GM19043 (cell line): ENCODE results near the gene ADGRG6.
"Not testable (repeated sequence)": the region's sequence is repeated elsewhere in the genome, so short reads cannot be mapped to it uniquely, and the experiment has no call there.

Experiments used
- ATAC-seq: cut with Tn5 transposase; IDR thresholded peaks from one replicate; pipeline ENCODE4 v1.9.1; 2021; ENCODE audit warnings: low read depth; ENCODE audit not compliant: unreplicated experiment

Gene ADGRG6

DNA sequence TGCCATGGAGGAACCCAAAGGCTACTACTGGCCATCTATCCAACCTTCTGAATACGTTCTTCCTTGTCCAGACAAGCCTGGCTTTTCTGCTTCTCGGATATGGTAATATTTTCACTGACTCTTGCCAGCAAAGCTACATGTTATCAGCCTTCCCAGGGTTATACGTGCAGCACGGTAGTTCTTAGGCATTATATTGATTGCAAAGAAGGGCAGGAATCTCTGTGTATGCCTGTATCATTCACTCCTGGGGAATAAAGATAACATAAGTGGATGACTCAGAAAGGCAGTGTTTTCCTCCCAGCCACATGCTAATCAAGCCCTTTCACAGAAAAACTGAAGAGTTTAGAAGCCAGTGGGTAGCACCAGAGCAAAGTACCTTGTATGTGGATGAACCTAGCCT lies 98.7 kb downstream of the ADGRG6 start:
- ATAC-seq, result no peak

DNA sequence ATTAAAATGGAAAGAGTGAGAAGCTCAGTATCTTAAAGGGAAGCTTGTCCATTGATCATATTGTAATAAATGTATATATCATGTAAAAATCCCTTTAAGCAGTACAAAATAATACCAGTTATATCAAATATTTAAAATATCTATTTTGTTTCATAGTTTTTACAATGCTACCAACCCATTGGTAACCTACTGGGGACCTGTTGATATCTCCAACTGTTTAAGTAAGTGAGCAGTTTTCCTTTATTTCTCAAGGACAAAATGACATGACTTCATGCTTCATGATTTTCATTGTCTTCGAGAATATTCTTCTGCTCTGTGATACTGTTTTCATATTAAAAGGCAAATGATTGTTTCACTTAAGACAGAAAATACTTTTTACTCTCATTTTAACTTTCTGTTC lies 100.0 kb downstream of the ADGRG6 start:
- no peak for ATAC-seq

DNA sequence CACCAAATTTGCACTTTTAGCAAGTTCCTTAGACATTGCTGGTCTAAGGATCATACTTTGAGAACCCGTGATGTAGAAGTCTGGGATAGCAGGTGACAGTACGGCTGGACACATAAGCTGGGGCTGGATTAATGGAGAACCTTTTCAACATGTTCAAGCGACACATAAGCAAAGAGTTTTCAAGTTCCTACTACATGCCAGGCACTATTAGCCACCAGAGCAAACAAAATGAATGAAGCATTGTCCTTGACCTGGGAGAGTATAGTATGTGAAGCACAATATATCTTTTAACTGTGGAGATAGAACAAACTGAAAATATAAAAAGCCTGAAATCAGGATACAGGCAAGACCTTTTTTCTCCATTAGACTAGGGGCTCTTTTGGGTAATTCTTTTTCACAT lies 102.9 kb downstream of the ADGRG6 start:
- ATAC-seq, result no peak

DNA sequence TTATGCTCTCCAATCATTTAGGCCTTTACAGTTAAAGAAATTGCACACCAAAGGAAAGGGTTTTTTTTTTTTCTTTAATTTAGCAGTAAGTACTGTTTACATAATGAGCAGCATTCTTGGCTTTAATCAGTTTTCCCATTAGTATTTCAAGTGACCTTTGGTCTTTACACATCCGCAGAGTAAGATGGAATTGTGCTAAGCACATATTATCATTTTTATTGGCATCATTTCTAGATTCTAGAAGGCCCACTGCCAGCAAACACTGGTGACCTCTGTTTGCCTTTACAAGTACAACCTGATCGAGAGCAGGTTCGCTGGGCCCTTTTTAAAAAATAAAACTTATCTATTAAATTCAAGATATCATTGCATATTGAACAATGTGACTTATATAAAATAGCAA lies 104.3 kb downstream of the ADGRG6 start:
- no peak for ATAC-seq

DNA sequence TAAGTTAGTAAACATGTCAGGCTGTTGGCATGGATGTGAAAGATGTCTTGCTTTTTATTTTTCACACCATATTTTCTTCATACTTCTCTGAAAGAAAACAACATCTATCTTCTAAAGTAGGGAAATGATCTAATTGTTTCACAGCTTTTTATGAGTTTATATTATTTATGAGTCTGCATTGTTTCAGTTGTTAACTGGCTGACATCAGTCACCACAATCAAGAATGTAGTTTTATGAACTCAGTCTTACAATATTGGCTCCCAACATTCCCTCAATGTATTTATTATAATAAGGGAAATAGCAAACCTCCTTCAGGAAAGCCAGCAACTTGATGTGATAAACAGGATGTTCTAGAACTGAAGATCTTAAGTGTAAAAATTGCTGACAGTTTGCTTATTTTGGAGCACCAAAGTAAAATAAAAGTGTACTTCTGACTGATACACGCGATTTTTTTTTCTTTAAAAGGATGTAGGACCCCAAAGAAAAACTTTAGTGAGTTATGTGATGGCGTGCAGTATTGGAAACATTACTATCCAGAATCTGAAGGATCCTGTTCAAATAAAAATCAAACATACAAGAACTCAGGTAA lies 106.0 kb downstream of the ADGRG6 start:
- no peak for ATAC-seq

DNA sequence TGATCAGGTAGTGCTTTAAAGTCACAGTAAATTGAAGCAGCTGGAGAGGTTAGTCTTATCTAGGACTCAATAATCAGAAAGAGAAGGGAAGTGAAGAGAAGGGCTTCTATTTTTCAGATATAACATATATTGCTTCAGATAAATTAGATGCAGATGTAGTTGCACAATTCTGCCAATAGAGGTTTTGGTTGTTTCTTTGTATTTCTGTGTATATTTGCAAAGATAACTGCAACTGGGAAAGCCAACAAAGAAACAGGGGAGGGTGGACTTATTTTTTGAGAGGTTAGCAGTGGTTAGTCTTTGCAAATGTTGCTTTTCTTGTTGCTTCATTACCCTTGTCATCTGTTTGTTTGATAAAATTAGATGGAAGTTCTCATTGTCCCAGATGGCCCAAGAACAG lies 106.6 kb downstream of the ADGRG6 start:
- ATAC-seq, result no peak

DNA sequence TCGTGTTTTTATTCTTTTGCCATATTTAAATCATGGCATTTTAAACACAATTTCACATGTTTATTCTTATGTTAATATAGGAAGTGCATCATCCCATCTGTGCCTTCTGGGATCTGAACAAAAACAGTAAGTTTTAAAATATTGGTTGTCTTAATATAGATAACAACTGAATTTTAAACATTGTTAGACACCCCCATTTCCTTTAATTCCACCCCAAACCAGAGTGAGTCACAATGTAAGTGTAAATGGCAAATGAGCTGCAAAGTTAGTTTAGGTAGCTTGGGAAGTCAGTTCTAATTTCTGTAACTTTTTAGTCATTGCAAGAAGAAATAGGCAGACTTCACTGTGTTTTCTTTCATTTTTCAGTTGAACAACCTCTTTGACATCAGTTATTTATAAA lies 108.0 kb downstream of the ADGRG6 start:
- no peak for ATAC-seq

DNA sequence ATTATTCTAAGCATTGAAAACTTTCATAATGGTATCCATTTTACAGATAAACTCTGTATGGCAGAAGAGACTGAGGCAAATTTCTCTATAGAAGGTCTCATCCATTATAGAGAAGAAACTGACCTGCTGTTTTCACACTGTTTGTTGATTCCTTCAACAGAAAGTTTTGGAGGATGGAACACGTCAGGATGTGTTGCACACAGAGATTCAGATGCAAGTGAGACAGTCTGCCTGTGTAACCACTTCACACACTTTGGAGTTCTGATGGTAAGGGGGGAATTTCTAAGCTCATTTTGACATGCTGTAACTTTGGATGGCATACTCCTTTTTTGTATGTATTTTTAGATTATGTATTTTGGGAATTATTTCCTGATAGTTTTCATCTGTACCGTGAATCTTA lies 109.3 kb downstream of the ADGRG6 start:
- no peak for ATAC-seq

DNA sequence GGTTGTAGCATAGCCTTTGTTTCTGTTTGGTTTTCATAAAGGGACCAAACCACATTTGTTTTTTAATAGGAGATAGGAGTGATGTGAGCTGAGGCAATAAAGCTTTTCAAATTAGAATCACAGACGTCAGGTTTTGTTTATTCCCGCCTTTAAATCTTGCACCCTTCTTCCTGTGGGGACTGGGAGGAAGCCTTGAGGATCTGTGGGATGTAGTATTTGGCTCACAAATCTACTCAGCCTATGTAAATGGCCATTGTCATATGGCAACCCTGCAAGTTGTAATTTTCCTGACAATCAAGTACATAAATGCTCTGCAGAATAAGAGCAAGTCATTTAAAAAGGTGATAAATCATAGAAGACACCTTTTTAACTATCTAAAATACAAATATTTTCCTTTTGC lies 110.4 kb downstream of the ADGRG6 start:
- ATAC-seq, result no peak

DNA sequence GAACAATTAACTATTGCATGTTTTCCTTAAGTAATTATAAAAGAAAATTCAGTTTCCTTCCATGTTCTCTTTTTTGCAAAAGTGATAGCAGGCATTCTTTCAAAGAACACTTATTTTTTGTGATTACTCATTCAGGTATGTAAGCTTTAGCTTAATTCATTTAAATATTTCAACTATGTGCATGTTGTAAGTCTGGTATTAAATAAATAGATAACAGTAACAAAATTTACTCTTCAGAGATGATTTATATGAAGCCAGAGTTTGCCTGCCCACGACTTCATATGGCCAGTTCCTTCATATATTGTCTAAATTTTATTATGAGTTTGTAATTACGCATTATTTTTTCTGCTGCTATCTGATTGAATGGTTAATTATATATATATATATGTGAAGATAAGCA lies 110.9 kb downstream of the ADGRG6 start:
- no peak for ATAC-seq

DNA sequence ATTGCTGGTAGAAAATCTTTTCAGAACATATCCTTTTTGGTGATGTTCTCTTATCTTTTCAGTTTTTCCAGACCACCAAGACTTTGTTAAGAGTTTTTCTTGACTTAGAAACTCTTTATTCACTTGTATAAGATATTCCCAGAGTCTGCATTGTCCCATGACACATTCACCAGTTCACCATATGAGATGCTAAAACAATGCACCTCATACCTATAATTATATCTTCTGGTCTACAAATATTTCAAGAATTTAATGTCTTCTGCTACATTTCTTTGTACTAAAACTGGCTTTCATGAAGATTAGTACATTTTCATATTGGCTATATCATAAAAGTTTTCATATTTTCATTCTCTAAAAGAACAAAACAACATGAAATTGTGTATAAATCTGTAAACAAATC lies 111.3 kb downstream of the ADGRG6 start:
- ATAC-seq, result no peak

DNA sequence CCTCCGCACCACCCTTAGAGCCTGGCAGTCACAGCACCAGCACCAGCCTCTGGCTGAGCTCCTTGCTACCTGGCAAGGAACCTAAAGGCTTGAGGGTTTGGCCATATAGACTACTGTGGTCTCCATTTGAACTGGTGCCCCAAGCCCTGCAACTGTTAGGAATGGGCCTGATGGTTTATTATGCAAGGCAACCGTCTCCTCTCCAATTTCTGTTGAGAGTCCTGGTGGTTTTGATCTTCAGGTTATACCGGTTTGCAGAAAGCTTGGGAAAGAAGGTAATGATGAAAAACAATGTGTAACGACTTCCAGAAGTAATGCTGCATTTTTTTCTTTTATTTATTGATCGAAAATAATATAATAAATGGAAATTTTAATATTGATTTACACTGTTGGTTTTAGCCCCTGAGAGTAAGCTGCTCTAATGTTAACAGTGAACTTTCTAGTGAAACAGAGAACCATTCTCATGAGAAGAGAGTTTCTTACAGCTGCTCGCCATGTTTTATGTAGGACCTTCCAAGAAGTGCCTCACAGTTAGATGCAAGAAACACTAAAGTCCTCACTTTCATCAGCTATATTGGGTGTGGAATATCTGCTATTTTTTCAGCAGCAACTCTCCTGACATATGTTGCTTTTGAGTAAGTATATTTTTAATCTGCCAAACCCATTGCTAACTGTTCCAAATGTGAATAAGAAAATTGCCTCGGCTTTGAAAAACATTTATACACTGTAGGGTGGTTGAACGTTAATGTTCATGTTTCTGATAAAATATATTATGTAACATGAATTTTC lies 112.8 kb downstream of the ADGRG6 start:
- no peak for ATAC-seq

DNA sequence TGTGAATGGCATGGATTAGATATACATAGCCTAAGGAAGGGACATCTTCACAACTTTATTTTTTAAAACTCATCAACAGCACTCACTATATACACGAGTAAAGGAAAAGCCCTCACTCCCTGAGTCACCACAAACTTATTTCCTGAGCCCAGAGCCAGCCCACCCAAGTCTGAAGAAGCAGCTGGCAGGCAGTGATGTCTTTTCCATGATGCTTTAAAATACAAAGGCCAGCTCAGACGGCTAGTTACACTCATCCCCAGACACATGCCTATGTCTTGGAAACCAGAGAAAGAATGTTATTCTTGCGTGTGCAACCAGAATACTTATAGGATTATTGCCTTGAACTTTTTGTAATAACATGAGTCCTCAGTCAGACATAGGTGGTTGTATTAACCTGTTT lies 114.4 kb downstream of the ADGRG6 start:
- ATAC-seq, result no peak

DNA sequence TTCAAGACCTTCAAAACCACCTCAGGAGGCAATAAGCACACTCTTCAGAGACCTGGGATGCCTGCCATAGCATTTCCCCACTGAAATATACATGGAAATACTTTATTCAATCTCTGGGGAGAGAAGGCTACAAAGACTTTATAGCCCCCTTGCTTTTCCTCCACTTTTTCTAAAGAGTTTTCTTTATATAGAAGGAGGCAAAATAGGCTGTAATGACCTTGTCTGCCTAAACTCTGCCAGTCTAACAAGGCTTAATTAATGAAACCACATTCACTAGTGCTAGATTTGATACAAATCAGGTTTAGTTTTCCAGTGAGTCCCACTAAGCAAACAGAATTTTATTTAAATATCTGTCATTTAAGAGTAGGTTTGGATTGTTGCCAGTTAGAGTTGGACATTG lies 114.9 kb downstream of the ADGRG6 start:
- no peak for ATAC-seq

DNA sequence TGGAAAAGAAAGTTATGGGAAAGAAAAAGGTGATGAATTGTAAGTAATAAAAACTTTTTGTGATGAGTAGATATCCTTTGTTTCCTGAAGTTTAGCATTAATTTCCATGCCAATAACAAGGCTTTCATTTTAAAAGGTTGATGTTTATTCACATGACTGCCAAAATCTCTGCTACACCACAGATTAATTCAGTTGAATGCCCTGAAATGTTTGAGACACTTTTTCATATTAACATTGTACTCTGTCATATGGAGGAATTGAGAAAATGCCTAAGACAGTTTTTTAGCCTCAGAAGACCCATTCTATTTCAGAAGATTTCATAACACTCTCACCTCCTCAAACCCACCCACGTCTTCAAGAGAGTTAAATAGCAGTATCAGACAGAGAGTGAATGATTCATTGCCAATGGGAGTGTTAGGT lies 115.5 kb downstream of the ADGRG6 start:
- no peak for ATAC-seq

DNA sequence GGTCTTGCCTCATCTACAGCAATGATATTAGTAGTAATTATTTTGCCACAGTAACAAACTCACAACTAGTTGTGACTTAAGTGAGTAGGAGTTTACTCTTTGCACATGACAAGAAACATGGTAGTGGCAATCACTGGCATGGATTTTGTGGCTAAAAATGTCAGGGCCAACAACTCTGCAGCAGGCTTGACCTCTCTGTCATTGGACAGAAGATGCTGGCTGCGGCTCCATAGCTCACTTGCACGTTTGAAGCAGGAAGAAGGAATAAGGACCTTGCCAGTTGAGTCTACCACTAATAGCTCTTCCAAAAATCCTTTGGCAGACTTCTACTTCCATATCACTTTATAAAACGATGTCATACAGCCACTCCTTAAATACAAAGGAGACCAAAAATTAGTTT lies 117.3 kb downstream of the ADGRG6 start:
- ATAC-seq, result no peak

DNA sequence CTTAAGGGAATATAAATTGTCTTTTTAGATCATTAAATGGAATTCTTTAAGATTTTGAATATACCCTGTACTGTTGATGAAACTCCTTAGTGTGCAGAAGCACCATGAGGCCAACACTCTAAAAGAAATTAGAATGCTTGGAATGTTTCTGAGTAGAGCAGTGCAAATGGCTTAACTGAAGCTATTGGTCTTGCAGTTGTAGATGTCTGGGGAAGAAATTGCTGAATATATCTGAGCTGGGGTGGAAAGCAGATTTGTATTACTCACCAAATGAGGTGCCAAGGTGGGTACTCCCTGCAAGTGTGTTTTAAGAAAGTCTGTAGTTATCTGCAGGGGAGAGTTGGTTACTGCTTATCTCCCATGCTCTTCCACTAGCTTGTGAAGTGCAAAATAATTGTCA lies 119.0 kb downstream of the ADGRG6 start:
- no peak for ATAC-seq

DNA sequence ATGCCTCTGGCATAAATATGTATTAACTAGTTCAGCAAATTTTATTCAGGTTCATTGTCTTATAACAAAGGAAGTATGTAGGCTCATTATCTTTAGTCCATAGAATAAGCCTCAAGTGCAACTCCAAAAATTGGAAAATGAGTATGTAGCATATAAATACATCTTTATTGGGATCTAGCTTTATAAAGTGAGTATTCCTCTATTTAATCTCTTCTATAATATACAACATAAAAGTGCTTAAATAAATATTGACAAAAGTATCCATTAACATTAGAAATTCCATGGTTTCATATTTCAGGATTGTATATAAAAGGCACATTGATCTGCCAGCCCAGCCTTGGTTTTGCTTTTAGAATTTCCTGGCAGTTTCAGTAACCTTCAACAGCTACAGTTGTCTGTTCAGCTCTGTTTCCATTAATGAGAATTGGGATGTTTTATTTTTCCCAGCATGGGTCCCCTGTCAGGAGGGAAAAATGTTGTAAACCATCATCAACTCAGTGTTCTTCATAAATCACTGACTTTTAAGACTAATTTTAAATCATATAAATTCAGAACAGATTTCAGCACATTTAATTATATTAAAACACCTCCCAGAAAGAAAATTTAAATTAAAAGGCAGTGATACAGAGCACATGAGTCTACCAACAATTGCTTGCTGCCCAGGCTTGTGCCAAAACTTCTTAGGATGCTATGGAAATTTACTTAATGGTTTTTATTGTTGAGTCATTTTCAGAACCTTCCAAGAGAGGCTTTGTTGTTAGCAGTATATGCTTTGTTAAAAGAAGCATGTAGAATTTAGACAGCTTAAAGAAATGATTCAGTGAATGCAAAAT lies 119.7 kb downstream of the ADGRG6 start:
- no peak for ATAC-seq

DNA sequence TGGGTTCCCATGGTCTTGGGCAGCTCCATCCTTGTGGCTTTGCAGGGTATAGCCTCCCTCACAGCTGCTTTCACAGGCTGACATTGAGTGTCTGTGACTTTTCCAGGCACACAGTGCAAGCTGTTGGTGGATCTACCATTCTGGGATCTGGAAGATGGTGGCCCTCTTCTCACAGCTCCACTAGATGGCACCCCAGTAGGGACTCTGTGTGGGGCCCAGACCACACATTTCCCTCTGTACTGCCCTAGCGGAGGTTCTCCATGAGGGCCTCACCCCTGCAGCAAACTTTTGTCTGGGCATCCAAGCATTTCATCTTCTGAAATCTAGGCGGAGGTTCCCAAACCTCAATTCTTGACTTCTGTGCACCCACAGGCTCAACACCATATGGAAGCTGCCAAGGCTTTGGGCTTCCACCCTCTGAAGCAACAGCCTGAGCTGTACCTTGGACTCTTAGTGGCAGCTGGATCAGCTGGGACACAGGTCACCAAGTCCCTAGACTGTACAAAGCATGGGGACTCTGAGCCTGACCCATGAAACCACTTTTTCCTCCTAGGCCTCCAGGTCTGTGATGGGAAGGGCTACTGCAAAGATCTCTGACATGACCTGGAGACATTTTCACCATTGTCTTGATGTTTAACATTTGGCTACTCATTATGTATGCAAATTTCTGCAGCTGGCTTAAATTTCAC lies 124.8 kb downstream of the ADGRG6 start:
- not testable (repeated sequence) for ATAC-seq

DNA sequence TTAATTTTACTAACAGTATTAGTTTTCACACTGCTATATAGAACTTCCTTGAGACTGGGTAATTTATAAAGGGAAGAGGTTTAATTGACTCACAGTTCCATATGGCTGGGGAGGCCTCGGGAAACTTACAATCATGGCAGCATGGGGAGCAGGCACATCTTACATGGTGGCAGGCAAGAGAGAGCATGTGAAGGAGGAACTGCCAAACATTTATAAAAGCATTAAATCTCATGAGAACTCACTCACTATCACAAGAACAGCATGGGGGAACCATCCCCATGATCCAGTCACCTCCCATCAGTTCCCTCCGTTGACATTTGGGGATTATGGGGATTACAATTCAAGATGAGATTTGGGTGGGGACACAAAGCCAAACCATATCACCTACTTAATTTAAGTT lies 126.7 kb downstream of the ADGRG6 start:
- ATAC-seq, result not testable (repeated sequence)

DNA sequence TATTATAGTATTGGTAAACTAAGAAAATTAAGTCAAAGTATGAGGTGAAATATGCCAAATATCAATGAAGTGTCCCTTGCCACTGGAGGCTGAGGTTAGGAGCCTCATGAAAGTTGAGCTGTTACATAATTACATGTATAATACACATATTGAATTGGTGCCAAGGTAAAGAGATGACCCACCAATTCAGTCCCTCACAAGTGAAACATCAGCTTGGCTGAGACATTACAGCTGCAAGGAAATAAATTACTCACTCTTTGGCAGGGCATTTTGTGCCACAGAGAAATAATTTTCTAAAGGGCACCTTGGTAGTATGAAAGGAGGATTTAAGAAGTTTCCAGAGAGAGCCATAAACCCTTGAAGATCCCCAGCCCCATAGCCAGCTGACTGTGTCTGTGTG lies 127.4 kb downstream of the ADGRG6 start:
- no peak for ATAC-seq
